Measurements from ENCODE around the gene TP63.

DNA sequence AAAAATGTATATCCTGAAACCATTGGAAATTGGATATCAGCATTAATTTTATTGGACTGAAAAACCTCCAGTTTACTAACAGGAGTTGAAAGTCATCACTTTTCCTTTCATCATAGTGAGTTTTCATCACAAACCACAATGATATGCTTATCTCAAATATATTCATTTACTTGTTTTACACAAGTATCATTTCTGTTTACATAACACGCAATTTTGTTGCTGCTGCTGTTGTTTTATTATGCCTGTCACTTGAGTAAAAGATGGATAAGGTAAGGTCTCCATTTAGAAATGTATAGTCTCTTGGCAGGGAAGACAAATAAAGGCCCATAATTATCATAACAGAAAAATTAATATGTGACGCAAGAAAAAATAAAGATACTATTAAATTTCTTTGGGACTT is 199.2 kb downstream of the TP63 start:
- TF ChIP-seq HDAC2 (IDR thresholded peaks at IDR 0.05) (no peak), EP300 (IDR thresholded peaks at IDR 0.05) (no peak)
- TF ChIP-seq, protein P1, sequence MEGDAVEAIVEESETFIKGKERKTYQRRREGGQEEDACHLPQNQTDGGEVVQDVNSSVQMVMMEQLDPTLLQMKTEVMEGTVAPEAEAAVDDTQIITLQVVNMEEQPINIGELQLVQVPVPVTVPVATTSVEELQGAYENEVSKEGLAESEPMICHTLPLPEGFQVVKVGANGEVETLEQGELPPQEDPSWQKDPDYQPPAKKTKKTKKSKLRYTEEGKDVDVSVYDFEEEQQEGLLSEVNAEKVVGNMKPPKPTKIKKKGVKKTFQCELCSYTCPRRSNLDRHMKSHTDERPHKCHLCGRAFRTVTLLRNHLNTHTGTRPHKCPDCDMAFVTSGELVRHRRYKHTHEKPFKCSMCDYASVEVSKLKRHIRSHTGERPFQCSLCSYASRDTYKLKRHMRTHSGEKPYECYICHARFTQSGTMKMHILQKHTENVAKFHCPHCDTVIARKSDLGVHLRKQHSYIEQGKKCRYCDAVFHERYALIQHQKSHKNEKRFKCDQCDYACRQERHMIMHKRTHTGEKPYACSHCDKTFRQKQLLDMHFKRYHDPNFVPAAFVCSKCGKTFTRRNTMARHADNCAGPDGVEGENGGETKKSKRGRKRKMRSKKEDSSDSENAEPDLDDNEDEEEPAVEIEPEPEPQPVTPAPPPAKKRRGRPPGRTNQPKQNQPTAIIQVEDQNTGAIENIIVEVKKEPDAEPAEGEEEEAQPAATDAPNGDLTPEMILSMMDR (IDR thresholded peaks at IDR 0.05) = no peak

Data from A549 (cell line).